Measurements from ENCODE around the gene CDKN2C.

GRCh38 chr1:50985094-50985493 is 15.0 kb downstream of the CDKN2C start:
- no peak for TF ChIP-seq HDGF (IDR thresholded peaks at IDR 0.05; ENCODE audit: borderline replicate concordance)
- TF ChIP-seq BHLHE40 (IDR thresholded peaks at IDR 0.05; ENCODE audit: borderline replicate concordance) = no peak
- no peak for TF ChIP-seq FOXA1 (IDR thresholded peaks at IDR 0.05)
- TF ChIP-seq, protein P1, sequence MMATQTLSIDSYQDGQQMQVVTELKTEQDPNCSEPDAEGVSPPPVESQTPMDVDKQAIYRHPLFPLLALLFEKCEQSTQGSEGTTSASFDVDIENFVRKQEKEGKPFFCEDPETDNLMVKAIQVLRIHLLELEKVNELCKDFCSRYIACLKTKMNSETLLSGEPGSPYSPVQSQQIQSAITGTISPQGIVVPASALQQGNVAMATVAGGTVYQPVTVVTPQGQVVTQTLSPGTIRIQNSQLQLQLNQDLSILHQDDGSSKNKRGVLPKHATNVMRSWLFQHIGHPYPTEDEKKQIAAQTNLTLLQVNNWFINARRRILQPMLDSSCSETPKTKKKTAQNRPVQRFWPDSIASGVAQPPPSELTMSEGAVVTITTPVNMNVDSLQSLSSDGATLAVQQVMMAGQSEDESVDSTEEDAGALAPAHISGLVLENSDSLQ (IDR thresholded peaks at IDR 0.05) = peak; percentile 90
- no peak for TF ChIP-seq ARNT (IDR thresholded peaks at IDR 0.05)
- TF ChIP-seq FOXK2 (IDR thresholded peaks at IDR 0.05) = no peak
- no peak for TF ChIP-seq SUZ12 (IDR thresholded peaks at IDR 0.05)
- TF ChIP-seq SP1 (IDR thresholded peaks at IDR 0.05) = no peak
- no peak for TF ChIP-seq TARDBP (IDR thresholded peaks at IDR 0.05)
- TF ChIP-seq FOXM1 (IDR thresholded peaks at IDR 0.05; ENCODE audit: borderline replicate concordance) = no peak
